Liver (tissue), 3 donors: ENCODE data around the gene DCN.

Source experiments
- ATF3 ChIP-seq: IDR thresholded peaks from 2 replicates; pipeline ENCODE4 v1.6.1; 2016; ENCODE audit warnings: antibody characterized with exemption
- CTCF ChIP-seq: fragments of 150-350 bp; IDR thresholded peaks from 2 replicates; pipeline ENCODE4 v1.5.1; 2017; ENCODE audit warnings: improper control_type of control experiment, low read depth, low read length; ENCODE audit not compliant: missing input control
- GABPA ChIP-seq, 2 donors: IDR thresholded peaks in 1 of 2; conservative IDR thresholded peaks in 1 of 2; 2 replicates each; pipeline ENCODE4 v1.6.1; 2016; ENCODE audit warnings: antibody characterized with exemption in 2 of 2, mild to moderate bottlenecking in 1 of 2, moderate library complexity in 1 of 2
- JUND ChIP-seq, 2 donors: IDR thresholded peaks; 2 replicates each; pipeline ENCODE4 v1.6.1; 2016; ENCODE audit warnings: antibody characterized with exemption in 2 of 2
- REST ChIP-seq: IDR thresholded peaks from 2 replicates; pipeline ENCODE4 v1.6.1; 2016; ENCODE audit warnings: antibody characterized with exemption, mild to moderate bottlenecking
- SP1 ChIP-seq: IDR thresholded peaks from 2 replicates; pipeline ENCODE4 v1.6.1; 2018; ENCODE audit warnings: antibody characterized with exemption, mild to moderate bottlenecking
- YY1 ChIP-seq: IDR thresholded peaks from 2 replicates; pipeline ENCODE4 v1.6.1; 2016; ENCODE audit warnings: antibody characterized with exemption, mild to moderate bottlenecking
- ZBTB33 ChIP-seq: IDR thresholded peaks from 2 replicates; pipeline ENCODE4 v1.6.1; 2016; ENCODE audit warnings: antibody characterized with exemption
- donor health status: healthy.
- donor health status: healthy.

GRCh38 chr12:91171476-91171875 lies 11.1 kb downstream of the DCN start:
- TF ChIP-seq JUND (IDR thresholded peaks at IDR 0.05) (no peak), CTCF (no peak), GABPA (IDR thresholded peaks at IDR 0.05 in 1 of 2, conservative IDR thresholded peaks at IDR 0.05 in 1 of 2) (no peak), SP1 (no peak), ATF3 (no peak), YY1 (no peak), ZBTB33 (no peak), REST (no peak)
